CD4-positive, alpha-beta T cell treated with Interleukin-10 for 1 hour (primary cell): ENCODE data around the gene UFM1.
"Not testable (repeated sequence)": the region's sequence is repeated elsewhere in the genome, so short reads cannot be mapped to it uniquely, and the experiment has no call there.

ENCODE experiments used
- DNase-seq: peaks from one replicate; pipeline ENCODE4 v3.0.0-alpha.2; 2020

UFM1 gene

DNA sequence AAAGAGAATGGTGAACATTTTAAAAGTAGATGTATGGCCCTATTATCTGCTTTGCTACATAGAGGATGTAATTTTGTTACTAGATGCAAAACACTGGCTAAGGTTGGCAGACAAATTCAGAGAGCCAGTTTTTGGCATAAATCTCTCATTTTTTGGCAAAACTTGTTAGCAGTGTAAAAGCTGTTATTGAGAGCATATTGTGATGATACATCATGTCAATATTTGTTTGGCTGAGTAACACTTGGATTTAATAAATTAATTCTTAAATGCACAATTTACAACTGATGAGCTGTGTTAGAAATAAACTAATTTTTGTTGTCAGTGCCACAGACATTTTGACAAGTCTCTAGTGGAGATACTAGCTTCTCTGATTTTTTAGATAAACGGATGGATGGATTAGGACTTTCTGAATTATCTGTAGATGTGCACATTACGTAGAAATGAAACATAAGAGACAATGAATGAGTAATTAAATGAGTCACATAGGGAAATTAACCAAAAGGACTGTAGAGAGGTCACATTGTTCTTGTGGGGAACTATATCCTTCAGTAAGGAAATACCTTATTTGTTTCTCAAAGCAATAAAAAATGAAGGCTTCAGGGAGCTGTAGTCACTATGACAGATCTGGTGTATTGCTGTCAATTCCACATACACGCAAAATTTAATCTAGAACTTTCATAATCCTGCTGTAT, 17.4 kb downstream of the UFM1 start:
- DNase-seq: no peak

DNA sequence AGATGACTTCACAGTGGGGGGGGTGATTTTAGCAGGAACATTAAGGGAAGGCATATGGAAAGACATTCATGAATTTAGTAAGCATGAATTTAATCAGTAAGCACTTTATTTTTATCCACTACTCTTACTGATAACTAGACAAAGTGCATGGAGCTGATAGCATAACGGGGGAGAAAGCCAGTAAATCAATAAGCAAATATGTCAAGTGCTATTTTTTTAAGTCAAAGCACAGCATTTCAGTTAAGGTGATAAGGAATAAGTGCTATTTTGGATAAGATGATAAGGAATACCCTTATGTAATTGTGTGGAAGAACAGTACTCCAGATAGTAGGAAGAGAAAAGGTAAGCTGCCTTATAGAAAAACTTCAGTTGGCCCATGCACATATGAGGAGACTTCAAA, 19.4 kb downstream of the UFM1 start:
- DNase-seq: no peak

DNA sequence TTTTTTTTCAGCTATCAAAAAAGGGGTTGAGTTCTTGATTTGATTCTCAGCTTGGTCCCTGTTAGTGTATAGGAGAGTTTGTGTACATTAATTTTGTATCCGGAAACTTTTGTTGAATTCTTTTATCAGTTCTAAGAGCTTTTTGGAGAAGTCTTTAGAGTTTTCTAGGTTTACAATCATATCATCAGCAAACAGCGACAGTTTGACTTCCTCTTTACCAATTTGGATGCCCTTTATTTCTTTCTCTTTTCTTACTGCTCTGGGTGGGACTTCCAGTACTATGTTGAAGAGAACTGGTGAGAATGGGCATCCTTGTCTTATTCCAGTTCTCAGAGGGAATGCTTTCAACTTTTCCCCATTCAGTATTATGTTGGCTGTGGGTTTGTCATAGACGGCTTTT, 20.4 kb downstream of the UFM1 start:
- DNase-seq: not testable (repeated sequence)

DNA sequence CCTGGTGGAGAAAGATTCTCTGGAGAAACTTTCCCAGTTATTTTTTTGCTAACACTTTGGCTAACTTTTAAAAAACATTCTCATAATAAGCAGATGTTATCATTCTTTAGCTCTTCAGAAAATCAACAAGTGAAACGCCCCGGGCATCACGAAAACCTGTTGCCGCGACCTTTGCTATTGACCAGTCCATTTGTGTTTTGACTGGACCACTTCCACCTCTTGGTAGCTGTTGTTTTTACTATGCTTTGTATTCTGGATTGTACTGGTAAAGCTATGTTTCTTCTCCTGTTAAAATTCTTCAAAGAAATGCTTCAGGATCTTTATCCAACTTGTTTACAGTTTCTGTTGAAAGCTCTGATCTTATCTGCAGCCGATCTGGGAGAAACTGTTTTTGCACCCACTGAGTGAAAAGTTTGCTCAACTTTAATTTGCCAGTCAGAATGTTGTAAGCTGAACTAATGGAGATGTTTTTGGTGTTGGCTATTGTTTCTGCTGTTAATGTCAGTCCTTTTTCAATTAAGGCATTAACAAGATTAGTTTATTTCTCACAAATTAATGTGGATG, 23.3 kb downstream of the UFM1 start:
- no peak for DNase-seq

DNA sequence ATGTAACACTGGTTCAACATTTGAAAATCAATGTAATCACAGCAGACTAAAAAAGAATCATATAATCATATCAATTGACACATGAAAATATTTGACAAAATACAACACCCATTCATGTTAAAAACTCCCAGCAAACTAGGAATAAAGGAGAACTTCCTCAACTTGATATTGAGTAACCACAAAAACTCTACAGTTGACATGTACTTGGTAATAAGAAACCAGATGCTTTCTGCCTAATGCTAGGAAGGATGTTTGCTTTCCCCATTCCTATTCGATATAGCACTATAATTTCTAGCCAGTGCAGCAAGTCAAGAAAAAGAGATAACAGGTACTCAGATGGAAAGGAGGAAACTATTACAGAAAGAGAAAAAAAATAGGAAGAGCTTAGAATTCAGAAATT, 26.9 kb downstream of the UFM1 start:
- no peak for DNase-seq

DNA sequence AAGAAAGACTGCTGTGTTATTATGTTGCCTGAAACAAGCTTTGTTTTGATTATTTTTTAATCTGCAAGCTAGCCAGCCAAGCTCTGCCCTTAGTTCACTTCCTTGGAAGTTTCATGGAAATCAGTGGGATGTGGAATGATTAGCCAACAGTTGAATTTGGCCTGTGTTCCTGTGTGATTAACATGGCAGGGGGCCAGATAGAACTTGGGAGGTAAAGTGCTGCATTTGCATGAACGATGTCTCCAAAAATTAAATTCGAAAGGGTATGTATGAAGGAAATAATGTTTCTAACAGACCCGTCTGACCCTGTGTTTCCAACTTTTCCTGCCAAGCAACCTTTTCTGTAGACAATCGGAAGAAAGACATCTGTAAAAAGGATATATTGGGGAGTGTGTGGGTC, 32.2 kb downstream of the UFM1 start:
- DNase-seq: no peak

DNA sequence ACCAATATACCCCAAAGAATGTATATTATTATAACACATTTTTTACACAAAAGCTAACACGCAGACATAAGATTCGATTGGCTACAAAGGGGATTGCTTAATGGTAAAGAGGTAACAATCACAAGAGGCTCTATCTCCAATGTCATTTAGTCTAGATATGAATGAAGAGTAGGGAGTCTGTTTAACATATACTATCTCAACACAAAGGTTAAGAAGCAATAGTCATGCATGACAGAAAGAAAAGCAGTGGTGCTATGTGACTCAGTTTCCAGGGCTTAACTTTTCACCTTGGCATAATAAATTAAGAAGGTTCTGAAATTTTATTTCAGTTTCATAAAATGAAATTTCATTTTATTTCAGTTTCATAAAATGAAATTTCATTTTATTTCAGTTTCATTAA, 33.3 kb downstream of the UFM1 start:
- DNase-seq: no peak

DNA sequence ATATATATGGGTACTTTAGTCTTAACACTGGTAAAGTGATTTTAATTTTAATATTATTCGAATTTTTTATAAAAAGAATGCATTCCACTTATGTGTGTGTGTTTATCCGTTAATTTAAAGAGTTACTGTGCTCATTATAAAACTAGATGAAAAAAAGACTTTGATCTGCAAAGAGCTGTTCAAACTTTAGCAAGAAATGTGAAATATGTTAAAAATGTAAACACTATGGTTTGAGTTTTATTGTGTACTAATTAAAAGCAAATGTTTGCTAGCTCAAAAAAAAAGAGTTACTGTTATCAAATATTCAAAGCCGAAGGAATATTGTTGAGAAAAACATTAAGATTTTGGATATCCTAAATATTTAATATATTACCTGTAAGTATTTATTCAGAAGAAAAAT, 34.5 kb downstream of the UFM1 start:
- DNase-seq: no peak

DNA sequence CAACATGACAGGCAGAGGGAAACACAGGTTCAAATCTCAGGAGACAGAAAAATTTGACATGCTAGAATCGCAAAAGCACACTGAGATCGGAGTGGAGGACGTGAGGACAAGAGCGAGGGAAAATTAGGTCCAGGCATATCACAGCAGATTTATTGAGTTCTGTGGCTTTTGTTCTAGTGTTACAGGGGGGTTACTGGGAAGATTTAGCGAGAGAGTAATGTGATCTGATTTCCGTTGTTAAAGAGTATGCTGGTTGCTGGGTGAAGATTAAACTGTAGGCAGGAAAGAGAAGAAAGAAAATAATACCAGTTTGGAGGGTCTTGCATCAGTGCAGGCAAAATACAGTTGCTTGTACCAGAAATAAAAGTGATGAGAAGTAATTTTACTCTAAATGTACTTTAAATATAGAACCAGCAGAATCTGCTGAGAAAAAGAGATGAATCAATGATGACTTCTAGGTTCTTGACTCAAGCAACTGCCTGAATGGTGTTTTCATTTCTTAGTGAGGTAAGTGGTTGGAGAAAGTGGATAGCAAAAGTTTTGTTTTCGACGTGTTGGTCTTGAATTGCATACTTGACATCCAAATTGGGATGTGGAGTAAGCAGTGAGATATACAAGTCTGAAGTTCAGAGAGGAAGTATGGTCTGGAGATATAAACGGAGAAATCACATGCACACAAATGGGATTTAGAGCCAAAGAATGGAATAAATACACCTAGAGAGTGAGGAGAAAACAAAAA, 35.7 kb downstream of the UFM1 start:
- no peak for DNase-seq

DNA sequence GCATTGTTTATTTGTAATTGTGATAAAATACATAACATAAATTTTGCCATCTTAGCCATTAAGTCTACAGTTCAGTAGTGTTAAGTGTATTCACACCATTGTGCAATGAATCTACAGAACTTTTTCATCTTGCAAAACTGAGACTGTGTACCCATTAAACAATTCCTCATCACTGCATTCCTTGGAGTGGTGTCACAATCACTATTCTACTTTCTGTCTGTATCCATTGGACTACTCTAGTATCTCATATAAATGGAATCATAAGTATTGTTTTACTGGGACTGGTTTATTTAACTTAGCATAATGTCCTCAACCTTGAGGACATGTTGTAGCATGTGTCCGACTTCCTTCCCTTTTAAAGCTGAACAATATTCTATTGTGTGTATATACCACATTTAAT, 36.8 kb downstream of the UFM1 start:
- DNase-seq: no peak

DNA sequence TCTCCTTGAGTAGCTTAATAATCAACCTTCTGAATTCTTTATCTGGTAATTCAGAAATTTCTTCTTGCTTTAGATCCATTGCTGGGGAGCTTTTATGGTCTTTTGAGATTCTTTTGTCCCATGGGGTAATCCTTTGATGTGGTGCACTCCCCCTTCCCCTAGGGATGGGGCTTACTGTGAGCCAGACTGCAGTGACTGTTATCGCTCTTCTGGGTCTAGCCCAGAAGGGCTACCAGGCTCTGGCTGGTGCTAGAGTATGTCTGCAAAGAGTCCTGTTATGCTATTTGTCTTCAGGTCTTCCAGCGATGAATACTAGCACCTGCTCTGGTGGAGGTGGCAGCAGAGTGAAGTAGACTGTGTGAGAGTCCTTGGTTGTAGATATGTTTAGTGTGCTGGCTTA, 41.7 kb downstream of the UFM1 start:
- DNase-seq: no peak

DNA sequence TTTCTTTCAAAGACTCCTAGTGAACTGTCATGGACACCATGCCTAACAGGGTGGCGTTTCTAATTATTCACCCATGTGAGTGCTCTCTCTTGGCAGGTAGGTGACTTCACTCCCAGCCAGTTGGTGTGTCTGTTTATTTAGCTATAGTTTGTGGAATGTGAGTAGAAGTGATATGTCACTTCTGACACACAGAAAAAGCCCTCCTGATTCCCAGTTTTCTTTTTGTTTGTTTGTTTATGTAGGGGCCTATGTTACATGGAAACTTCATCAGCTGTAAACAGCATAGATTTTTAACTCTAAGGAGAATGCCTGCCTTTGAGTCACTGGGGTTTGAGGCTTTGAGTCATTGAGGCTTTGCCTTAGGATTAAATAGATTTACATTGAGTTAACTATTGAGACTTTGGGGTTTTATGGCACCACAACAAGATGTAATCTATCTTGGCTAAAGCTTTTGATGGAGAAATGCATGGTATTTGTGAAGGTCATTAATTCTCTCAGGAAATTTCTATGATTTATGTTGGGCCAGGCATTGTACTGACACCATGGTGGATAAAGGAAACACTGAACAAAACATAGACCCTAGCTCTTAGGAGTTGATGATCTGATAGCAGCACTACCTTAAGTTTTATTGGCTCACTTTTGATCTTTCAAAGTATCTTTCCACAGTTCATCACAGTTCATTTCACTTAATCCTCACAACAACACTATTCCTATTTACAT, 45.3 kb downstream of the UFM1 start:
- DNase-seq: no peak

DNA sequence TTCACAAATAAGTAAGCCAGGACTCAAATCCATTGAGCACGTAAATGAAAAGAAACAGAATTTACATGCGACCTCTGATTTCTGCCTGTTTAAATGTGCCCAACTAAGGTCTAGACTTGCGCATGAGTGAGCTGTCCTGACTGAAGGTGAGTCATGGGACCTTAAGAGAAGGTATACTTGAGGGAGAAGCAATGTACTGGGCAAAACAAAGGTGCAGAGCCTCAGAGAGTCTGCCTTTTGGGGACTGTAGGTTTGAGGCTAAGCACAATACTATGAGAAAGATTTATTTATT, 45.8 kb downstream of the UFM1 start:
- DNase-seq: no peak

DNA sequence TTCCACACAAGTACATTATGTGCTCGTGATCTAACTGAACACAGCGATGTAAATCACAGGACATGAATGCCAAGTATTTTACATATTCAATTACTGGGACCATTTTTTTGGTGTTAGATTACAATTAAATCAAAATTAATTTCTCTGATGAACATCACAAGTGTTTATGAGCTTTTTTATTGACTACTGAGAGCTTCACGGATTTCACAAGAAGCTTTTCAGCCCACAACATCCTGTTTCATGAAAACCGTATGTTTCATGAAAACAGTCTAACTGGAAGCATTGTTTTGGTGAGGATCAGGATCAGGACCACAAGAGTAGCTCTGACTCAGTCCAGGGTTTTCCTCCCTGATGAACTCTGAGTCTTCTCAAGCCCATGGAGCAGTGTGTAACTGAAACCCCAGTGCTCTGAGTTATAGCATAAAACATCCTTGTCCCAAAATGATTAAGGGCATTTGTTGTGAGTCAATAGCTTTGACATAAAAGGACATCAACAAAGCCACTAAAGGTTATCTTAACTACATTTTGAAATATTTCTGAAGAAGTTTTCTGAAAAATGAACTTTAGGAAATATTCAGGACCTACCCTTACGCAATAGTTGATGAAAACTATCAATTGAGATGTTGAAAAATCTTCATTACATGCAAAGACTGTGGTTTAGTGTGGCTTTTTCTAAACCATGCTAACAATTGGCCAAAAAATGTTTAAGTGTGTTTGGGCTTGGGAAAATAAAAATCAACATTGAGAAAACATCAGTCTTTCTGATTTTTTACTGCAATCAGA, 49.3 kb downstream of the UFM1 start:
- no peak for DNase-seq

DNA sequence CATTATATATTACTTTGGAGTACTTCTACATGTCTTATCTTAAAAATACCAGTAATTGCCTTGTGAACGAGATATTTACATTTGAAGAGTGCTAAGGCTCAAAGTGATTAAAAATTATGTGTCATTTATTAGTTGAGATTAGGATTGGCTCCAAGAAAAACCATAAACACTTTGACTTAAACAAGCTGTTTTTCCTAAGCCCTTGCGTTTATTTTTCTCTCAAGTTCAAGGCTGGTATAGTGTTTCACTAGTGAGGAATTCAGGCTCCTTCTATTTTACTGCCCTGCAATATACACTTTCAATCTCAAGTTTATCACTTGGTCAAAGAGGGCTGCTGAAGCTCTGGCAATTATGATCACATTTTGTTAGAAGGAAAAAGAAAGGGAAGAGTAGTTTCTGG, 49.9 kb downstream of the UFM1 start:
- DNase-seq: no peak

DNA sequence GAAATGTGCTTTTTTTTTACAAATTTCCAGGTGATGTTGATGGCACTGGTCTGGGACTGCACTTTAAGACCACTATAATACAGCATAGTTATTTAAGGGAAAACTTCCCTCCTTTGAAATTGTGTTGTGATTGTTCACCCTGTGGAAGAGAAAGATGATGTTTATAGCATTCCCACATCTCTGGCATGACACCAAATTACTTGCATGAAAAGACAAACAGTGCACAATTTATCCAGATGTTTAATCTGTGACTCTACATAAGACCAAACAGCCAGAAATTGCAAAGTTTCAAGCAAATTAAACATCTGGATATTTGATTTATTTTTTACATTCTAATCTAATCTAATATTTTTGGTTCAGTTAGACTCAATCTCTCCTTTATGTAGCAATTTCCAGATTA, 51.6 kb downstream of the UFM1 start:
- DNase-seq: no peak

DNA sequence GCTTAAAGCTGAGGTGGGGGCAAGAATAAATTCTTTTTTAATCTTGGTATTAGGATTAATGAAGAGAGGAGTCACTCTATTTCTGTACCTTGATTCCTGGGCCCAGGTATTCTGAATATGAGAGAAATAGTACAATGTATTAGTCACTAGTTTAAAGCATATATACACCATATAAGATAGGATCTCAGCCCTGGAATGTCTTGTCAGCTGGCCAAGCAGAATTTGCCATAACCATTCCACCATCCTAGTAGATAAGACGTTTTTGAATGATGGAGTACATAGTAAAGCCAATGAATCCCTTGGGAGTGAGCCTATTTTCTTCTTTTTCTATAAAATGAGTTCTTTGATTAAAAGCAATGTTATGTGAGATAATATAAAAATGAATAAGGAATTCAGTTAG, 55.6 kb downstream of the UFM1 start:
- DNase-seq: no peak

DNA sequence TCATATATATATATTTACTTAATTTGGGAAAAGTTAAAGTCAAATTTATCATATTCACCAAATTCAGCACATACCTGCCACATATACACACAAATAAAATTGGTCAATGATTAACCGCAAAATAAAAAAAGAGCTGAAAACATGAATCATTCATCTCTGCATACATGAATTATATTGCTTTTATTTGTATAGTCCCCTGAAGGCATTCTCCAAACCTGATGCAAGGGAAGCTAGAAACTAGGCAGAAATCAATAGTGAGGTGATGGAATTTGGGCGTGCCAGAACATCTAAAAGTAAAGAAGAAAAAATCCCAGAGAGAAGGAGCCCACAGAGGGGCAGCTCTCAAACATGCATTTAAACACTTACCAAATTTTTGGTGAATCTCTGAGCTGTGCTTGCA, 60.1 kb downstream of the UFM1 start:
- no peak for DNase-seq

DNA sequence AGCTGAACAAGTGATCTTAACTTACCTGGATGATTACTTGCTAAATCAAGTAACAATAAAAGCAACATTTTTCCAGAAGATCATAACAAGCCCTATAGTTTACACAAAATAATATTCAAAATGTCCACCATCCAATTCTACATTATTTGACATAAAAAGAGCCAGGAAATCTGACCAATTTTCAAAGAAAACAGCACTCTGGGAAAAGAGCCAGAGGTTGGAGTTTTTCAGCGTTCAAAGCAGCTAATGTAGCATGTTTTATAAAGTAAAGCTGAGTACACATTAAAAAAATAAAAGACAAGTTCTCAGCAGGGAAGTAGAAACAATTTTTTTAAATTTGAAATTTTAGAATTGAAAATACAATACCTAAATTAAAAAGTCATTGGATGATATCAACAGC, 62.6 kb downstream of the UFM1 start:
- DNase-seq: no peak
